Fibroblast of lung (primary cell): ENCODE measurements around the gene VSIR.

Source experiments
- EZH2 ChIP-seq: IDR thresholded peaks from 2 replicates; pipeline ENCODE4 v1.5.1; 2012; ENCODE audit warnings: low read length, control low read depth, mild to moderate bottlenecking; ENCODE audit errors: missing control alignments
- TF ChIP-seq, protein P1 (sequence below), 2 donors: IDR thresholded peaks in 1 of 2; conservative IDR thresholded peaks in 1 of 2; 1 replicate in 1 of 2; 2 replicates in 1 of 2; pipeline ENCODE4 v1.5.1; 2011 to 2012; ENCODE audit warnings: low read length in 2 of 2, control low read depth in 1 of 2, inconsistent platforms in 1 of 2, low read depth in 1 of 2, mild to moderate bottlenecking in 1 of 2

GRCh38 chr10:71725249-71725648 is 48.1 kb downstream of the VSIR start:
- TF ChIP-seq, protein P1, sequence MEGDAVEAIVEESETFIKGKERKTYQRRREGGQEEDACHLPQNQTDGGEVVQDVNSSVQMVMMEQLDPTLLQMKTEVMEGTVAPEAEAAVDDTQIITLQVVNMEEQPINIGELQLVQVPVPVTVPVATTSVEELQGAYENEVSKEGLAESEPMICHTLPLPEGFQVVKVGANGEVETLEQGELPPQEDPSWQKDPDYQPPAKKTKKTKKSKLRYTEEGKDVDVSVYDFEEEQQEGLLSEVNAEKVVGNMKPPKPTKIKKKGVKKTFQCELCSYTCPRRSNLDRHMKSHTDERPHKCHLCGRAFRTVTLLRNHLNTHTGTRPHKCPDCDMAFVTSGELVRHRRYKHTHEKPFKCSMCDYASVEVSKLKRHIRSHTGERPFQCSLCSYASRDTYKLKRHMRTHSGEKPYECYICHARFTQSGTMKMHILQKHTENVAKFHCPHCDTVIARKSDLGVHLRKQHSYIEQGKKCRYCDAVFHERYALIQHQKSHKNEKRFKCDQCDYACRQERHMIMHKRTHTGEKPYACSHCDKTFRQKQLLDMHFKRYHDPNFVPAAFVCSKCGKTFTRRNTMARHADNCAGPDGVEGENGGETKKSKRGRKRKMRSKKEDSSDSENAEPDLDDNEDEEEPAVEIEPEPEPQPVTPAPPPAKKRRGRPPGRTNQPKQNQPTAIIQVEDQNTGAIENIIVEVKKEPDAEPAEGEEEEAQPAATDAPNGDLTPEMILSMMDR (conservative IDR thresholded peaks at IDR 0.05 in 1 of 2, IDR thresholded peaks at IDR 0.05 in 1 of 2; ENCODE audit: low read depth in 1 of 2, low read length in 2 of 2), result no peak
- TF ChIP-seq EZH2, result no peak
